A549 treated with CpdA at 1 μM for 4 hours (cell line): ENCODE measurements around the gene RCE1. TPM values are rescaled to one million over a fixed set of nuclear protein-coding genes. Genes with fewer than 3 reads are reported as not detected.

ENCODE experiments used
- total RNA-seq: library from RNA; stranded (reverse); fragments of 200-300 nt; extraction: Qiagen RNA extraction; gene quantifications from 5 replicates; pipeline ENCODE4 v1.2.3, GENCODE V29; 2022; ENCODE audit warnings: low read depth

Gene RCE1, protein sequence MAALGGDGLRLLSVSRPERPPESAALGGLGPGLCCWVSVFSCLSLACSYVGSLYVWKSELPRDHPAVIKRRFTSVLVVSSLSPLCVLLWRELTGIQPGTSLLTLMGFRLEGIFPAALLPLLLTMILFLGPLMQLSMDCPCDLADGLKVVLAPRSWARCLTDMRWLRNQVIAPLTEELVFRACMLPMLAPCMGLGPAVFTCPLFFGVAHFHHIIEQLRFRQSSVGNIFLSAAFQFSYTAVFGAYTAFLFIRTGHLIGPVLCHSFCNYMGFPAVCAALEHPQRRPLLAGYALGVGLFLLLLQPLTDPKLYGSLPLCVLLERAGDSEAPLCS
- 31.2 to 47.7 TPM (median 47.5 TPM) in 5 replicates for total RNA-seq

DNA sequence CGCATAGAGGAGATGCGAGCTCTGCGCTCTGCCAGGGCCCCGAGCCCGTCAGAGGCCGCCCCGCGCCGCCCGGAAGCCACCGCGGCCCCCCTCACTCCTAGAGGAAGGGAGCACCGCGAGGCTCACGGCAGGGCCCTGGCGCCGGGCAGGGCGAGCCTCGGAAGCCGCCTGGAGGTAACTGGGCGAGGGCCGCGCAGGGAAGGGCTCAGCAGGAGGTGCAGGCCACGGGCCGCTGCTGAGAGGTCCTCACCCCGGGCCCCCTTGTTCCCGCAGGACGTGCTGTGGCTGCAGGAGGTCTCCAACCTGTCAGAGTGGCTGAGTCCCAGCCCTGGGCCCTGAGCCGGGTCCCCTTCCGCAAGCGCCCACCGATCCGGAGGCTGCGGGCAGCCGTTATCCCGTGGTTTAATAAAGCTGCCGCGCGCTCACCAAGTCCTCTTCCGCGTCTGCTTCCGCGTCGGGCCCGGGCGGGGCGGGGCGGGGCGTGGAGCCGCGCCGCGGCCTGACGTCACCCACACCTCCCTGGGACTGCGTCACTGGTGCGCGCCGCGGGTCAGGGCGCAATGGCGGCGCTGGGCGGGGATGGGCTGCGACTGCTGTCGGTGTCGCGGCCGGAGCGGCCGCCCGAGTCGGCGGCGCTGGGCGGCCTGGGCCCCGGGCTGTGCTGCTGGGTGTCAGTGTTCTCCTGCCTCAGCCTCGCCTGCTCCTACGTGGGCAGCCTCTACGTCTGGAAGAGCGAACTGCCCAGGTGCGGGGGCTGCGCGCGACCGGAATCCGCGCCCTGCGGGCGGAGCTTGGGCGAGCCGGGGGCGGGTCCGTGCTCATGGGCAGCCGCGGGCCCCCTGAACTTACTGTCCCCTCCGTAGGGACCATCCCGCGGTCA lies at the start of gene RCE1:
RCE1 (plus strand) TSS at position 546 of the 880 bp plus-strand sequence; CDS start at position 561, 15 bp downstream.

DNA sequence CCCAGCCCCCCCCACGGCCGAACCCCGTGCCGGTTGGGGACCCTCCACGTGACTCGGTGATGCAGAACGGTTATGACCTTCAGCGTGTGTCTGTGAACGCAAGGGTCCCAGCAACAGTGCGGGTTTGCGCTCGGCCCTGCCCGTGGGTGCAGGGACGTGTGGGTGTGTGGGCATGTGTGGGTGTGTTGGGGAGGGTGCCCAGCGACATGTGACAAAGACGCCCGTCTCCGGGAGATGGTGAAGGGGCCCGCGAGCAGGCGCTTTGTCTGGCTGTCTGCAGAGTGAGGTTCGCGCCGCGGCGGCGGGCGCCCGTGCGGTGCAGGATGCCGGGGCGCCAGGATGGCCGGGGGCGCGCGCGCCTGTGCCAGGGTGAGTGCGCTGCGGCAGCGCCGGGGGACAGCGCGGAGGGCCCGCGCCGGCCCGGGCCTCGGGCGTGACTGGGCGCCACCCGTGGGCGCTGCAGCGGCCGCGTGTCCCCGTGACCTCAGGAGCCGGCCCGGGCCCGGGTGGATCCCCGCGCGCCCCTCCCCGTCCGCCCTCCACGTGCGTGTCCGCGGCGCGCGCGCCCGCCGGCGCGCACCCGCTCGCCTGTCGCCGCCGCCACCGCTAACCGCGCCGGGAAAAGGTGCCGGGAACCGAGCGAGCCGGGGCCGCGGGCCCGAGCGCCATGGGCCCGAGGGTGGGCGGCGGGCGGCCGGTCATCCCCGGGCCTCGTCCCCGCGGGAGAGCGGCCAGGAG lies 13.4 kb downstream of the RCE1 start, which contains the start of gene LRFN4:
LRFN4 (plus strand) TSS at position 569 of the 738 bp plus-strand sequence. CDS start 681 bp downstream, outside the sequence.

Other genes with a start within 250 kb of the RCE1 start
- gene RBM14, start 226.8 kb upstream of the RCE1 start, total RNA-seq: 62.2 to 81.0 TPM (median 71.8 TPM) in 5 replicates
- gene RBM4, start 204.7 kb upstream of the RCE1 start, total RNA-seq: 132 to 153 TPM (median 141 TPM) in 5 replicates
- gene RBM4B, start 165.6 kb upstream of the RCE1 start, total RNA-seq: 21.5 to 23.4 TPM (median 23.1 TPM) in 5 replicates
- gene SPTBN2, start 114.2 kb upstream of the RCE1 start, total RNA-seq: 7.6 to 14.1 TPM (median 9.9 TPM) in 5 replicates
- 56.1 to 79.0 TPM (median 67.9 TPM) in 5 replicates for gene LRFN4, start 13.6 kb downstream of the RCE1 start, total RNA-seq
- 23.9 to 31.7 TPM (median 30.5 TPM) in 5 replicates for gene PC, start 114.9 kb downstream of the RCE1 start, total RNA-seq
- gene C11orf86, start 131.9 kb downstream of the RCE1 start, total RNA-seq: 30.0 to 57.8 TPM (median 47.5 TPM) in 5 replicates
- 10.2 to 14.1 TPM (median 10.4 TPM) in 5 replicates for gene SYT12, start 179.7 kb downstream of the RCE1 start, total RNA-seq
- 29.7 to 48.7 TPM (median 42.3 TPM) in 5 replicates for gene RHOD, start 213.4 kb downstream of the RCE1 start, total RNA-seq